ENCODE data around the gene ZDHHC18. TPM values are rescaled to one million over a fixed set of nuclear protein-coding genes. Genes with fewer than 3 reads are reported as not detected.

The ZDHHC18 gene
- total RNA-seq, 1 experiment from 2014 or later: 33.1 TPM

GRCh38 chr1:26874896-26875295, 48.4 kb downstream of the ZDHHC18 start:
- Histone ChIP-seq H2AK5ac (ENCODE audit: insufficient read length, low read length) (no peak overlapping the region), H3K18ac (ENCODE audit: insufficient read length, low read depth, low read length) (no peak overlapping the region), H4K5ac (ENCODE audit: insufficient read length, low read depth, low read length) (no peak overlapping the region), H3K23me2 (ENCODE audit: insufficient read length, low read depth, low read length, poor library complexity, severe bottlenecking) (no peaks in the 10 kb centered on the region), H3K14ac (ENCODE audit: insufficient read depth, low read length) (no peak overlapping the region), H4K20me1 (ENCODE audit: control insufficient read depth, insufficient read depth, insufficient read length) (no peaks in the 10 kb centered on the region), H3K4ac (ENCODE audit: low read depth, low read length) (no peak overlapping the region), H3K4me2 (ENCODE audit: insufficient read depth, insufficient read length, low read length) (no peak overlapping the region), H3K4me1 (ENCODE audit: insufficient read depth, low read length) (no peaks in the 10 kb centered on the region; the same call in 1 of the 2 replicates), H4K91ac (ENCODE audit: insufficient read length, low read depth, low read length) (no peak overlapping the region), H3K56ac (ENCODE audit: insufficient read length, low read depth, low read length) (no peak overlapping the region), H2BK15ac (ENCODE audit: low read depth, low read length) (no peak overlapping the region), H3K23ac (ENCODE audit: insufficient read length, low read depth, low read length) (no peak overlapping the region), H3K27ac (ENCODE audit: insufficient read length, low read depth, low read length) (no peak overlapping the region), H3T11ph (ENCODE audit: low read length) (no peak overlapping the region), H4K8ac (replicated peaks; ENCODE audit: insufficient read length, low read depth, low read length) (no peak overlapping the region), H3K9me3 (ENCODE audit: control insufficient read depth, low read depth, low read length) (no peaks in the 10 kb centered on the region), H3K79me2 (ENCODE audit: insufficient read depth, low read length) (no peaks in the 10 kb centered on the region), H2BK120ac (ENCODE audit: low read depth, low read length, poor library complexity, severe bottlenecking) (no peak overlapping the region), H3K9ac (ENCODE audit: extremely low read depth, insufficient read length, low read length) (no peak overlapping the region), H2AFZ (ENCODE audit: low read length) (no peak overlapping the region), H2BK20ac (ENCODE audit: low read depth, low read length, poor library complexity, severe bottlenecking) (no peak overlapping the region), H3K27me3 (ENCODE audit: insufficient read depth, low read length) (no peaks in the 10 kb centered on the region), H2BK5ac (ENCODE audit: insufficient read length, low read length) (no peak overlapping the region), H2BK12ac (ENCODE audit: insufficient read length, low read depth, low read length) (no peak overlapping the region), H3K79me1 (ENCODE audit: insufficient read depth, low read depth, low read length, poor library complexity, severe bottlenecking) (no peaks in the 10 kb centered on the region)
- peak overlapping the region in 2 of 3 experiments; percentile 13 to 26; a peak in 2 of 7 replicates for H3K27ac Mint-ChIP-seq
- peaks cover 0 to 8% of the 10 kb centered on the region in 2 experiments; a peak in 2 of 4 replicates for H3K4me1 Mint-ChIP-seq
- TF ChIP-seq, protein P1, sequence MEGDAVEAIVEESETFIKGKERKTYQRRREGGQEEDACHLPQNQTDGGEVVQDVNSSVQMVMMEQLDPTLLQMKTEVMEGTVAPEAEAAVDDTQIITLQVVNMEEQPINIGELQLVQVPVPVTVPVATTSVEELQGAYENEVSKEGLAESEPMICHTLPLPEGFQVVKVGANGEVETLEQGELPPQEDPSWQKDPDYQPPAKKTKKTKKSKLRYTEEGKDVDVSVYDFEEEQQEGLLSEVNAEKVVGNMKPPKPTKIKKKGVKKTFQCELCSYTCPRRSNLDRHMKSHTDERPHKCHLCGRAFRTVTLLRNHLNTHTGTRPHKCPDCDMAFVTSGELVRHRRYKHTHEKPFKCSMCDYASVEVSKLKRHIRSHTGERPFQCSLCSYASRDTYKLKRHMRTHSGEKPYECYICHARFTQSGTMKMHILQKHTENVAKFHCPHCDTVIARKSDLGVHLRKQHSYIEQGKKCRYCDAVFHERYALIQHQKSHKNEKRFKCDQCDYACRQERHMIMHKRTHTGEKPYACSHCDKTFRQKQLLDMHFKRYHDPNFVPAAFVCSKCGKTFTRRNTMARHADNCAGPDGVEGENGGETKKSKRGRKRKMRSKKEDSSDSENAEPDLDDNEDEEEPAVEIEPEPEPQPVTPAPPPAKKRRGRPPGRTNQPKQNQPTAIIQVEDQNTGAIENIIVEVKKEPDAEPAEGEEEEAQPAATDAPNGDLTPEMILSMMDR (conservative IDR thresholded peaks at IDR 0.05): no peak
- no peaks in the 10 kb centered on the region for H3K9me3 Mint-ChIP-seq
- no peak for DNase-seq
- H3K4me3 Mint-ChIP-seq: no peak overlapping the region
- WGBS (ENCODE audit: extremely low coverage, insufficient read length, low lambda C conversion rate): no CpG with 5 or more reads among the region's 4 CpGs
- H3K36me3 Mint-ChIP-seq (ENCODE audit: insufficient read depth in 1 of 3, low read depth in 3 of 3): peaks cover 0 to 14% (median 10%) of the 10 kb centered on the region in 3 experiments; a peak in 6 of 7 replicates
- H3K27me3 Mint-ChIP-seq (ENCODE audit: low read depth): no peaks in the 10 kb centered on the region
